ENCODE data around the gene POLR1F. TPM values are rescaled to one million over a fixed set of nuclear protein-coding genes. Genes with fewer than 3 reads are reported as not detected.
A peak's percentile ranks its signal among the peaks of the same experiment; 100 is the strongest.

The POLR1F gene
- total RNA-seq, 1 donor from 2014 or later = 14.3 TPM

DNA sequence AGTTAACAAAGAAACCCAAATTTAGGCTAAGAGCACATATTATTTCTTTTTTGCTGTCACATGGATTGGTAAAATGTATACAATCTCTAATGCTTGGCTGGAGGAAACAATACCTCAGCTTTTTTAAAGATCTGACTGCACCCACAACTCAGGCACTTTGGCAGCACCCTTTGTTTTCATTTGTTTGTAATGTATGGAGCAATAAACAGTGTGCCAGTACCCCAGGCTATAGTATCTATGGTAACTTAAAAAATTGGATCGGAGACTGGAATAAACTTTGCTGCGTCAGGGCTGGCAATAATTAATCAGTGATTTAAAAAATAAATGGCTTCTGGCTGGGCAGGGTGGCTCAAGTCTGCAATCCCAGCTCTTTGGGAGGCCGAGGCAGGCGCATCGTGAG, 27.2 kb downstream of the POLR1F start:
- DNase-seq (ENCODE audit: low spot score in 2 of 2) = no peak
- FAIRE-seq = no peak

DNA sequence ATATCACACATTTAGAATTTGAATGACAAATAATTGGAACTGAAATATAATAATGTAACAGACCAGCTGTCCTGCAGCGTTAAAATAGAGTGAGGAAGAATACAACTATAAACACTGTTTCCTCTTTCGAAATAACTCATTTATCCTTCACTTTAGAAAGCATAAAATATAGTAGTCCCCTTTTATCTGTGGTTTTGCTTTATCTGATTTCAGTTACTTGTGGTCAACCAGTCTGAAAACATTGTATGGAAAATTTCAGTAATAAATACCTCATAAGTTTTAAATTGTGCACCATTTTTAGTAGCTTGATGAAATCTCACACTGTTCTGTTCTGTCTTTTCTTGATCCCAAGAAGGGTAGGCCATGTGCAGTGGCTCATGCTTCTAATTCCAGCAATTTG, 31.7 kb downstream of the POLR1F start:
- no peak for DNase-seq (ENCODE audit: low spot score in 2 of 2)
- no peak for FAIRE-seq

DNA sequence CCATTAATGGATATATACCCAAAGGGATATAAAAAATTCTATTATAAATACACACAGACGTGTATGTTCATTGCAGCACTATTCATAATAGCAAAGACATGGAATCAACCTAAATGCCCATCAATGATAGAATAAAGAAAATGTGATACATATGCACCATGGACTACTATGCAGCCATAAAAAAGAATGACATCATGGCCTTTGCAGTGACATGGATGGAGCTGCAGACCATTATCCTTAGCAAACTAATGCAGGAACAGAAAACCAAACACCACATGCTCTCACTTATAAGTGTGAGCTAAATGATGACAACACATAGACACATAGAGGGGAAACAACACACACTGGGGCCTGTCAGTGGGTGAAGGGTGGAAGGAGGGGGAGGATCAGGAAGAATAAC, 33.0 kb downstream of the POLR1F start:
- no peak for FAIRE-seq
- no peak for DNase-seq (ENCODE audit: low spot score in 2 of 2)

- DNase-seq (ENCODE audit: low spot score in 2 of 2) (no peak), FAIRE-seq (no peak)
Observed at GRCh38 chr7:19674266-19674960, 34.4 kb downstream of the POLR1F start.

GRCh38 chr7:19670806-19671205, 38.0 kb downstream of the POLR1F start:
- DNase-seq (ENCODE audit: low spot score in 2 of 2) (no peak), FAIRE-seq (no peak)

DNA sequence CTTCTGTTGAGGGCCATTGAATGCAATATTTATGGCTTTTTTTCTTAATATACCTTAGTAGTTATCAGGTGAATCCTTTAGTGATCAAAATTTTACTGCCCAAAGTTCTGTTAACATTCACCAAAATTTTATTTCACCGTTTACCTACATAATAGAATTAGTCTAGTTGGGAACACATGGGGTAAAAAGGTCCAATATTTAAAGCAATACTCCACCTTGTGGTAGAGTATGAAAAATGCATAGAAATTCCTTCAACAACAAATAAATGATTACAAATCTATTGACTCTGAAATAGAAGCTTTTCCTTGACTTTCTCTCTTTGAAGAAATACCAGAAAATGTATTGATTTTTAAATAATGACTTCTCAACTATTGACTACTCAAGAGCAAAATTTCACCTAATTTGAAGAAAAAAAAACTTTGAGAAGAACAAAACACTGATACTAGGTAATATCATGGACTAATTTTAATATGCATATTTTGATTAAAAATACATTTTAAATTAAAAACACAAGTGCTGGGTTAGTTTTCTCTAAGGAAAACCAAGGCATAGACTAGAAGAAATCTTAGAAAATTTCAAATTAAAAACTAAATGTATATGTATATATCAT, 43.3 kb downstream of the POLR1F start:
- DNase-seq (ENCODE audit: low spot score in 2 of 2) = peak in 1 of 2 donors; percentile 4
- peak; percentile 94 for FAIRE-seq

DNA sequence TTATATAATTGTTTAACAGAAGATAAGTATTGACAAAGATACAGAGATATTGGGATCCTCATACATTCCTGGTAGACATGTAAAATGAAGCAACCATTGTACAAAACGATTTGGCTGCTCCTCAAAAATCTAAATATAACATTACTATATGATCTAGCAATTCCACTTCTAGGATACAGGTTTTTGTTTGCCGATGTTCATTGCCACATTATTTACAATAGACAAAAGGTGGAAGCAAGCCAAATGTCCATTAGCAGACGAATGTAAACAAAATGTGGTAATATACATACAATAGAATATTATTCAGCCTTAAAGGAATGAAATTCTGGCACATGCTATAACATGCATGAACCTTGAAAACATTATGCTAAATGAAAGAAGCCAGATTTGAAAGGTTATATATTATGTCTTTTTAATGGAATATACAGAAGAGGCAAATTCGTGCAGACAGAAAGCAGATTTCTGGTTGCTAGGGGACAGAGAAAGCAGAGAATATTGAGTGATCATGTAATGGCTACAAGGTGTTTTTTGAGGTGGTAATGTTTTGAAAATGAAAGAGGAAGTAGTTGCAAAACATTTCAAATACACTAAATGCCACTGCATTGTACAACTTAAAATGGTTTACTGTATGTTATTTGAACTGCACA, 44.9 kb downstream of the POLR1F start:
- FAIRE-seq (no peak), DNase-seq (ENCODE audit: low spot score in 2 of 2) (no peak)

DNA sequence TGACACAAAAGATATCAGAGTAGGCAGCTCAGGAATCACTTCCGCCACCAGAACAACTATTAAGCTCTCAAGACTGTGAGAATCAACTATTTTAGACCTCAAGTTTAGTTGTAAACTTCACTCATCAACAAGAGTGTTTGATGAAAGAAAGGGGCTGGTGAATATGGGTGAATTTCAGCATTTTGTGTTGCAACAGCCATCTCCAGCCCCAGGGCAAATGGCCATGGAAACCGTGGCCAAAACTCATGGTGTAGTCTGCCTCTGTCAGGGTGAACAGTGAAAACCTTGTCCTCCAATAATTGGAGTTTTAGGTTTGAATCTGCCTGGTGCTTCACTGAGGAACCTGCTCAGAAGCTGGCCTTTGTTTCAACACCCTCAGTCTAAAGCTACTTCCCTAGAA, 60.0 kb downstream of the POLR1F start:
- FAIRE-seq = no peak
- no peak for DNase-seq (ENCODE audit: low spot score in 2 of 2)

Small RNA genes lying within 50 kb of the gene (small RNA-seq; reads per million reads assigned to genes)
- gene MIR3146 = not detected

Other genes starting within 250 kb of the POLR1F start
- 18.8 TPM for gene TMEM196, start 64.6 kb upstream of the POLR1F start, total RNA-seq